GM18502 (cell line): Measurements from ENCODE around the gene SLC2A4.

ENCODE experiments used
- ATAC-seq: cut with Tn5 transposase; IDR thresholded peaks from one replicate; pipeline ENCODE4 v1.9.1; 2021; ENCODE audit warnings: mild to moderate bottlenecking; ENCODE audit not compliant: unreplicated experiment, poor library complexity

SLC2A4 gene

GRCh38 chr17:7295230-7296180 lies 14.0 kb downstream of the SLC2A4 start:
- no peak for ATAC-seq

- ATAC-seq: no peak
Observed at GRCh38 chr17:7296189-7296861, 14.8 kb downstream of the SLC2A4 start.

- ATAC-seq: no peak
Observed at GRCh38 chr17:7304179-7304578, 22.7 kb downstream of the SLC2A4 start.

- peak; percentile 74 for ATAC-seq
Observed at GRCh38 chr17:7306911-7307685, 25.6 kb downstream of the SLC2A4 start, which contains the start of gene EIF5A. EIF5A (plus strand) TSS chr17:7307628; CDS start chr17:7309636, 2,008 bp downstream.

GRCh38 chr17:7307686-7308624 lies 26.4 kb downstream of the SLC2A4 start:
- no peak for ATAC-seq

GRCh38 chr17:7308625-7309433 lies 27.3 kb downstream of the SLC2A4 start:
- no peak for ATAC-seq

- no peak for ATAC-seq
Observed at GRCh38 chr17:7309628-7310027, 28.1 kb downstream of the SLC2A4 start.

GRCh38 chr17:7311110-7311705 lies 29.7 kb downstream of the SLC2A4 start:
- ATAC-seq: no peak

GRCh38 chr17:7312432-7313087 lies 31.0 kb downstream of the SLC2A4 start:
- no peak for ATAC-seq

- ATAC-seq: no peak
Observed at GRCh38 chr17:7313088-7313889, 31.8 kb downstream of the SLC2A4 start.

GRCh38 chr17:7313890-7314718 lies 32.6 kb downstream of the SLC2A4 start:
- no peak for ATAC-seq

- ATAC-seq: peak; percentile 72
Observed at GRCh38 chr17:7314719-7315569, 33.4 kb downstream of the SLC2A4 start, which contains the start of gene GPS2. GPS2 (minus strand) TSS chr17:7315360; CDS start chr17:7315052, 308 bp downstream.

- no peak for ATAC-seq
Observed at GRCh38 chr17:7315570-7316235, 34.2 kb downstream of the SLC2A4 start.

GRCh38 chr17:7317161-7317803 lies 35.8 kb downstream of the SLC2A4 start:
- ATAC-seq: no peak
